DOHH2 (cell line): Measurements from ENCODE around the gene CNTN1.

Experiments
- H3F3A ChIP-seq: fragments of 200-600 bp; sonication (generic), shearing (Covaris generic); 2 replicates; pipeline ENCODE4 v1.6.0; 2016; ENCODE audit warnings: antibody characterized with exemption, mild to moderate bottlenecking; ENCODE audit not compliant: control insufficient read depth, insufficient read depth
- H3K27ac ChIP-seq: fragments of 200-600 bp; sonication (generic); 2 replicates; pipeline ENCODE4 v1.5.1; 2014; ENCODE audit warnings: low read depth, mild to moderate bottlenecking, low read length, moderate library complexity
- H3K27me3 ChIP-seq: fragments of 200-600 bp; sonication (generic); 2 replicates; pipeline ENCODE4 v1.6.1; 2014; ENCODE audit warnings: mild to moderate bottlenecking, low read length, mixed read lengths; ENCODE audit not compliant: control insufficient read depth
- H3K36me3 ChIP-seq: fragments of 200-600 bp; sonication (generic); 2 replicates; pipeline ENCODE4 v1.6.1; 2014; ENCODE audit warnings: mild to moderate bottlenecking, low read length, moderate library complexity, mixed read lengths; ENCODE audit not compliant: control insufficient read depth
- H3K4me1 ChIP-seq: fragments of 200-600 bp; sonication (generic); 2 replicates; pipeline ENCODE4 v1.6.1; 2014; ENCODE audit warnings: mild to moderate bottlenecking, low read length, mixed read lengths; ENCODE audit not compliant: control insufficient read depth
- H3K4me2 ChIP-seq: fragments of 200-600 bp; sonication (generic); 2 replicates; pipeline ENCODE4 v1.6.0; 2014; ENCODE audit warnings: mild to moderate bottlenecking, low read length, moderate library complexity
- H3K4me3 ChIP-seq: fragments of 200-600 bp; sonication (generic); 2 replicates; pipeline ENCODE4 v1.5.1; 2014; ENCODE audit warnings: mild to moderate bottlenecking, low read length, mixed read lengths
- H3K79me2 ChIP-seq: fragments of 200-600 bp; sonication (generic); 2 replicates; pipeline ENCODE4 v1.6.1; 2014; ENCODE audit warnings: mild to moderate bottlenecking, low read length, mixed read lengths; ENCODE audit not compliant: control insufficient read depth
- H3K9me2 ChIP-seq: fragments of 200-600 bp; sonication (generic); replicated peaks from 2 replicates; pipeline ENCODE4 v1.6.1; 2014; ENCODE audit warnings: mild to moderate bottlenecking, low read length, mixed read lengths; ENCODE audit not compliant: control insufficient read depth
- H3K9me3 ChIP-seq: fragments of 200-600 bp; sonication (generic); 2 replicates; pipeline ENCODE4 v1.6.1; 2014; ENCODE audit warnings: antibody characterized with exemption, low read length, mixed read lengths; ENCODE audit not compliant: control insufficient read depth, insufficient read depth
- H4K20me1 ChIP-seq: fragments of 200-600 bp; sonication (generic); 2 replicates; pipeline ENCODE4 v1.6.0; 2014; ENCODE audit warnings: low read depth, mild to moderate bottlenecking, antibody characterized with exemption, low read length, moderate library complexity; ENCODE audit not compliant: control insufficient read depth, insufficient read depth
- CTCF ChIP-seq: fragments of 200-600 bp; sonication (generic); IDR thresholded peaks from one replicate; pipeline ENCODE4 v1.5.1; 2014; ENCODE audit warnings: antibody characterized with exemption, mild to moderate bottlenecking, low read depth, low read length; ENCODE audit not compliant: poor library complexity, severe bottlenecking
- EZH2phosphoT487 ChIP-seq: fragments of 200-600 bp; sonication (generic); IDR thresholded peaks from 2 replicates; pipeline ENCODE4 v1.6.1; 2017; ENCODE audit warnings: borderline replicate concordance, mild to moderate bottlenecking, antibody characterized with exemption, low read length, moderate library complexity, mixed read lengths

The CNTN1 gene

GRCh38 chr12:41032386-41032785 is 340.1 kb downstream of the CNTN1 start:
- TF ChIP-seq EZH2phosphoT487 = no peak
- TF ChIP-seq CTCF = no peak
- H3K9me3 ChIP-seq = no peaks in the 10 kb centered on the region
- no peak overlapping the region for H3K27ac ChIP-seq
- no peak overlapping the region for H3K4me3 ChIP-seq
- no peaks in the 10 kb centered on the region for H4K20me1 ChIP-seq
- no peak overlapping the region for H3K4me2 ChIP-seq
- no peaks in the 10 kb centered on the region for H3K79me2 ChIP-seq
- no peaks in the 10 kb centered on the region for H3K9me2 ChIP-seq
- H3K4me1 ChIP-seq = no peaks in the 10 kb centered on the region
- H3F3A ChIP-seq = no peaks in the 10 kb centered on the region
- no peaks in the 10 kb centered on the region for H3K27me3 ChIP-seq
- H3K36me3 ChIP-seq = no peaks in the 10 kb centered on the region

GRCh38 chr12:41034686-41035085 is 342.4 kb downstream of the CNTN1 start:
- Histone ChIP-seq H3K9me3 (no peaks in the 10 kb centered on the region), H3K27me3 (no peaks in the 10 kb centered on the region), H3K4me1 (no peaks in the 10 kb centered on the region), H3K27ac (no peak overlapping the region), H3F3A (no peaks in the 10 kb centered on the region), H4K20me1 (no peaks in the 10 kb centered on the region), H3K36me3 (no peaks in the 10 kb centered on the region), H3K4me2 (no peak overlapping the region), H3K79me2 (no peaks in the 10 kb centered on the region), H3K4me3 (no peak overlapping the region), H3K9me2 (no peaks in the 10 kb centered on the region)
- TF ChIP-seq EZH2phosphoT487 (no peak), CTCF (no peak)

- no peak for TF ChIP-seq EZH2phosphoT487
- no peak for TF ChIP-seq CTCF
- no peaks in the 10 kb centered on the region for H3F3A ChIP-seq
- no peaks in the 10 kb centered on the region for H3K36me3 ChIP-seq
Measured at GRCh38 chr12:41039461-41039860, 347.2 kb downstream of the CNTN1 start.

GRCh38 chr12:41045509-41045908 is 353.3 kb downstream of the CNTN1 start:
- Histone ChIP-seq H3F3A (no peaks in the 10 kb centered on the region), H3K27me3 (no peaks in the 10 kb centered on the region), H3K9me3 (no peaks in the 10 kb centered on the region), H3K4me2 (no peak overlapping the region), H3K4me1 (no peaks in the 10 kb centered on the region), H3K4me3 (no peak overlapping the region), H4K20me1 (no peaks in the 10 kb centered on the region), H3K27ac (no peak overlapping the region), H3K79me2 (no peaks in the 10 kb centered on the region), H3K36me3 (no peaks in the 10 kb centered on the region), H3K9me2 (no peaks in the 10 kb centered on the region)
- TF ChIP-seq CTCF (no peak), EZH2phosphoT487 (no peak)

More at GRCh38 chr12:41039461-41039860, 347.2 kb downstream of the CNTN1 start:
- H3K79me2 ChIP-seq = no peaks in the 10 kb centered on the region
- H3K4me1 ChIP-seq = no peaks in the 10 kb centered on the region
- H3K4me3 ChIP-seq = no peak overlapping the region
- H3K4me2 ChIP-seq = no peak overlapping the region
- no peaks in the 10 kb centered on the region for H3K9me2 ChIP-seq
- H4K20me1 ChIP-seq = no peaks in the 10 kb centered on the region
- H3K27ac ChIP-seq = no peak overlapping the region
- H3K27me3 ChIP-seq = no peaks in the 10 kb centered on the region
- no peaks in the 10 kb centered on the region for H3K9me3 ChIP-seq
